Stimulated activated effector memory CD8-positive, alpha-beta T cell treated with anti-CD3 and anti-CD28 coated beads, Interleukin-12 subunit alpha, Interleukin-12 subunit beta, amount 100 ng/mL, for 72 hours (primary cell): ENCODE results near the gene FREM3.
"Not testable (repeated sequence)": the region's sequence is repeated elsewhere in the genome, so short reads cannot be mapped to it uniquely, and the experiment has no call there.

Source experiments
- ATAC-seq: fragments of 150-1000 bp; cut with Tn5 transposase; 2 replicates; pipeline ENCODE4 v1.10.0; 2021
- DNase-seq, 2 donors: peaks; one replicate each; pipeline ENCODE4 v3.0.0; 2021 to 2022; ENCODE audit warnings: low spot score in 2 of 2
- H3K27ac Mint-ChIP-seq: one replicate; pipeline ENCODE4 v1.8.0; 2022; ENCODE audit warnings: mild to moderate bottlenecking, mixed read lengths
- H3K36me3 Mint-ChIP-seq: one replicate; pipeline ENCODE4 v1.8.0; 2022; ENCODE audit warnings: mild to moderate bottlenecking, mixed read lengths
- H3K4me1 Mint-ChIP-seq: one replicate; pipeline ENCODE4 v1.8.0; 2022; ENCODE audit warnings: mixed read lengths
- H3K4me3 Mint-ChIP-seq: one replicate; pipeline ENCODE4 v1.8.0; 2022; ENCODE audit warnings: mild to moderate bottlenecking, mixed read lengths
- H3K9me3 Mint-ChIP-seq: one replicate; pipeline ENCODE4 v1.8.0; 2022; ENCODE audit warnings: mixed read lengths

FREM3 gene

DNA sequence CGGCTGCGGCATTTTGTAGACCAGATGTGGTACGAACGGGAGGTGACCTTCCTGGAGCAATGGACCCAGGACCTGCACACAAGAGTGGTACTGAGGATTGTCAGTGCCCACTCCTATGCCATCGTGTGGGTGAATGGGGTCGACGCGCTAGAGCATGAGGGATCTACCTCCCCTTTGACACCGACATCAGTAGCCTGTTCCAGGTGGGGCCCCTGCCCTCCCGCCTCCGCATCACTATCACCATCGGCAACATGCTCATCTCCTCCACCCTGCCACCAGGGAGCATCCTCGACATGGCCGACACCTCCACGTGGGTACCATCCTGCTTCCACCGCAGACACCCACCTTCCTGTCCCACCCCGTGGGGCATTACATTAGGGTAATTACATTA is 140.7 kb downstream of the FREM3 start:
- Mint-ChIP-seq H3K9me3 (no peaks in the 10 kb centered on the region), H3K36me3 (peaks cover 18% of the 10 kb centered on the region), H3K4me1 (peaks cover 28% of the 10 kb centered on the region), H3K4me3 (peak overlapping the region; percentile 86), H3K27ac (peak overlapping the region; percentile 93)
- peak in 1 of 2 donors; percentile 55 for DNase-seq
- peak; percentile 30 for ATAC-seq

- DNase-seq (peak; percentile 38 to 70), ATAC-seq (peak; percentile 90)
- Mint-ChIP-seq H3K4me1 (peaks cover 31% of the 10 kb centered on the region), H3K36me3 (peaks cover 24% of the 10 kb centered on the region), H3K9me3 (no peaks in the 10 kb centered on the region), H3K4me3 (peak overlapping the region; percentile 86), H3K27ac (peak overlapping the region; percentile 93)
These were observed 141.4 kb downstream of the FREM3 start for GRCh38 chr4:143558823-143559756.

- DNase-seq (no peak), ATAC-seq (no peak)
- peaks cover 32% of the 10 kb centered on the region for H3K36me3 Mint-ChIP-seq
- peaks cover 31% of the 10 kb centered on the region for H3K4me1 Mint-ChIP-seq
- H3K27ac Mint-ChIP-seq: no peak overlapping the region
- no peaks in the 10 kb centered on the region for H3K9me3 Mint-ChIP-seq
- peak overlapping the region; percentile 86 for H3K4me3 Mint-ChIP-seq
These were observed 142.2 kb downstream of the FREM3 start for GRCh38 chr4:143558286-143558685.

GRCh38 chr4:143555676-143556075 is 144.8 kb downstream of the FREM3 start:
- Mint-ChIP-seq H3K9me3 (no peaks in the 10 kb centered on the region), H3K36me3 (peaks cover 58% of the 10 kb centered on the region), H3K27ac (peak overlapping the region; percentile 64), H3K4me1 (peaks cover 25% of the 10 kb centered on the region), H3K4me3 (no peak overlapping the region)
- DNase-seq (no peak), ATAC-seq (no peak)

GRCh38 chr4:143554728-143555597 is 145.5 kb downstream of the FREM3 start:
- no peak overlapping the region for H3K4me3 Mint-ChIP-seq
- peak overlapping the region; percentile 64 for H3K27ac Mint-ChIP-seq
- peaks cover 65% of the 10 kb centered on the region for H3K36me3 Mint-ChIP-seq
- ATAC-seq: peak; percentile 47
- H3K9me3 Mint-ChIP-seq: no peaks in the 10 kb centered on the region
- H3K4me1 Mint-ChIP-seq: peaks cover 20% of the 10 kb centered on the region
- peak in 1 of 2 donors; percentile 54 for DNase-seq

DNA sequence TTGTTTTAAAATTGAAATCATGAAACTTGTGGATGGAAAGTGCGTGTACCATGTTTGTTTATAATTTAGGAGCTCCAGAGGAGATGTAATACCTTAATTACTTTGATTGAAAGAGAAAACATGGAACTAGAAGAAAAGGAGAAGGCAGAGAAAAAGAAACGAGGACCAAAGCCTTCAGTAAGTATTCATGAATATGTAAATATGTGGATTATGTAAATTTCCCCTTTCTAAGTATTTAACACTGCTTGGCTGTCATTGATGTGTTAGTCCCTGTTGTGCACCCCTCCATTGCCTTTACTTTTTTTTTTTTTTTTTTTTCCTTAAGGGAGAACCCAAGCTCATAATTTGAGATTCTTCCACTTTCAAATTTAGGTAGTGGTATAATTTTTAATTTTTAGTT is 150.5 kb downstream of the FREM3 start:
- Mint-ChIP-seq H3K36me3 (peaks cover 99% of the 10 kb centered on the region), H3K4me1 (peaks cover 4% of the 10 kb centered on the region), H3K27ac (no peak overlapping the region), H3K4me3 (no peak overlapping the region), H3K9me3 (no peaks in the 10 kb centered on the region)
- ATAC-seq (no peak), DNase-seq (no peak)

DNA sequence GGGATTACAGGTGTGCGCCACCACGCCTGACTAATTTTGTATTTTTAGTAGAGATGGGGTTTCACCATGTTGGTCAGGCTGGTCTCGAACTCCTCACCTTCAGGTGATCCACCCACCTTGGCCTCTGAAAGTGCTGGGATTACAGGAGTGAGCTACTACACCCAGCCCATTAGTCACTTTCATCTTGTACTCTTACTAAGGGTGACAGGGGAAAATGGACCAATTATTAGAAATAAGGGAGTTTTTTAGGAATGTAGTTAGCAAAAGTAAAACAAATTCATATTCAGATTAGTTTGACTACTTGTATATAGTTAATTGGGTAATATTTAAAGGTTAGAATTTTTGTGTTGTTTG is 160.8 kb downstream of the FREM3 start:
- Mint-ChIP-seq H3K4me1 (peaks cover 17% of the 10 kb centered on the region), H3K4me3 (no peak overlapping the region), H3K9me3 (no peaks in the 10 kb centered on the region), H3K27ac (peak overlapping the region; percentile 53), H3K36me3 (peaks cover 100% of the 10 kb centered on the region)
- ATAC-seq (no peak), DNase-seq (no peak)

DNA sequence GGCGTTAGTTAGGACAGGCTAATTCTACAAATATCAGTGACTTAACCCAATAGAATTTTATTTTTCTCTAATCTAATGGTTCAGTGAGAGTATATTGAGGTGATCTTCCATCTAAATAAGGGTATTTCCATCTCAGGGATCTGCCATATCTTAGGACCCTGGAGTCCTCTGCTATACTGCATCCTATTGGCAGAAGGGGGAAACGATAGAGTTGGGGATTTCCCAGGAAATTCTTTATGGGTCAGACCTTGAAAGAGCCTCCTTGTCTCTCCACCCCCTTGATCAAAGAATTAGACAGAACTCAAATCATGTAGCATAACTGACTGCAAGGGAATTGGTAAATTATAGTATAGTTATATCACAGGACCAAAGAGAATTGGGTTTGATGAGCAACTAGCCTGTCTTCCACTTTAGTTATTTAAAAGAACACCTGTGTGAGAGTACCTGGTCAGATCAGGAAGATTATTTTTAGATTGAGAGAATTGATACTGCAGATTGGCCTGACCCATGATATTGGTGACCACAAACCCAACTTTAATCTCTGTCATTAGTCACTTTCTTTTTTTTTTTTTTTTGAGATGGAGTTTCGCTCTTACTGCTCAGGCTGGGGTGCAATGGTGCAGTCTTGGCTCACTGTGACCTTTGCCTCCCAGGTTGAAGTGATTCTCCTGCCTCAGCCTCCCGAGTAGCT is 161.4 kb downstream of the FREM3 start:
- ATAC-seq (peak; percentile 64), DNase-seq (no peak)
- no peaks in the 10 kb centered on the region for H3K9me3 Mint-ChIP-seq
- H3K4me1 Mint-ChIP-seq: peaks cover 17% of the 10 kb centered on the region
- H3K36me3 Mint-ChIP-seq: peaks cover 100% of the 10 kb centered on the region
- no peak overlapping the region for H3K4me3 Mint-ChIP-seq
- peak overlapping the region; percentile 53 for H3K27ac Mint-ChIP-seq

- Mint-ChIP-seq H3K27ac (peak overlapping the region; percentile 11), H3K4me3 (no peak overlapping the region), H3K4me1 (peaks cover 5% of the 10 kb centered on the region), H3K9me3 (no peaks in the 10 kb centered on the region), H3K36me3 (peaks cover 99% of the 10 kb centered on the region)
- ATAC-seq (no peak), DNase-seq (no peak)
These were observed 168.5 kb downstream of the FREM3 start for GRCh38 chr4:143531788-143532491.

GRCh38 chr4:143531380-143531779 is 169.1 kb downstream of the FREM3 start:
- peaks cover 99% of the 10 kb centered on the region for H3K36me3 Mint-ChIP-seq
- no peaks in the 10 kb centered on the region for H3K9me3 Mint-ChIP-seq
- no peak for ATAC-seq
- H3K27ac Mint-ChIP-seq: peak overlapping the region; percentile 11
- H3K4me1 Mint-ChIP-seq: peaks cover 5% of the 10 kb centered on the region
- H3K4me3 Mint-ChIP-seq: no peak overlapping the region
- DNase-seq: no peak

DNA sequence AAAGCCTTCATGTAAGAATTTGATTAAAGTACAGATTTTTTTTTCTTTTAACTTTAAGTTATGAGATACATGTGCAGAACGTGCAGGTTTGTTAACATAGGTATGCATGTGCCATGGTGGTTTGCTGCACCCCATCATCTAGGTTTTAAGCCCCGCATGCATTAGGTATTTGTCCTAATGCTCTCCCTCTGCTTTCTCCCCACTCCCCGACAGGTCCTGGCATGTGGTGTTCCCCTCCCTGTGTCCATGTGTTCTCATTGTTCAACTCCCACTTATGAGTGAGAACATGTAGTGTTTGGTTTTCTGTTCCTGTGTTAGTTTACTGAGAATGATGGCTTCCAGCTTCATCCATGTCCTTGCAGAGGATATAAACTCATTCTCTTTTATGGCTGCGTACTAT is 172.4 kb downstream of the FREM3 start:
- H3K4me1 Mint-ChIP-seq, H3K4me3 Mint-ChIP-seq, ATAC-seq, DNase-seq, H3K9me3 Mint-ChIP-seq: not testable (repeated sequence)
- Mint-ChIP-seq H3K27ac (peak overlapping the region; percentile 13), H3K36me3 (peaks cover 99% of the 10 kb centered on the region)
